COLO668 (cell line): Measurements from ENCODE around the gene STAMBPL1.

Source experiments
- DNase-seq: peaks from one replicate; lab custom pipeline; 2025; ENCODE audit not compliant: unreplicated experiment; lab: John Stamatoyannopoulos, UW

STAMBPL1 gene

DNA sequence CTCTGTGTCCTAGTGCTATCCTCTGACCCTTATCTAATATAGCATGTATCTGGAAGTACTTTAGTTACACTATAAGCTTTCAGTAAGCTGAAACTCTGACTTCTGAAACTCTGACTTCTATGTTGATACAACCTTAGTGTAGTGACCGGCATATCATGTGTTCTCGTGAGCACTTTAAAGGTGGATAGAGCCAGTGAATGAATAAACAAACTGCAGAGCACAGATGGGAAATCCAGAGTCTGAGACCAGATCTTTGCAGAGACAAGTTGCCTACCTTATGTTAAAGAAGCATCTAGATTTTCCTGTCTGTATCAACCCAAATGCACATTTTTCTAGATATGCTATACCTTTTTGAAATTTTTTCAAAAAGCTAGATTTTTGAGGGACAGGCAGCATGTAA lies 69.0 kb downstream of the STAMBPL1 start:
- DNase-seq = no peak

DNA sequence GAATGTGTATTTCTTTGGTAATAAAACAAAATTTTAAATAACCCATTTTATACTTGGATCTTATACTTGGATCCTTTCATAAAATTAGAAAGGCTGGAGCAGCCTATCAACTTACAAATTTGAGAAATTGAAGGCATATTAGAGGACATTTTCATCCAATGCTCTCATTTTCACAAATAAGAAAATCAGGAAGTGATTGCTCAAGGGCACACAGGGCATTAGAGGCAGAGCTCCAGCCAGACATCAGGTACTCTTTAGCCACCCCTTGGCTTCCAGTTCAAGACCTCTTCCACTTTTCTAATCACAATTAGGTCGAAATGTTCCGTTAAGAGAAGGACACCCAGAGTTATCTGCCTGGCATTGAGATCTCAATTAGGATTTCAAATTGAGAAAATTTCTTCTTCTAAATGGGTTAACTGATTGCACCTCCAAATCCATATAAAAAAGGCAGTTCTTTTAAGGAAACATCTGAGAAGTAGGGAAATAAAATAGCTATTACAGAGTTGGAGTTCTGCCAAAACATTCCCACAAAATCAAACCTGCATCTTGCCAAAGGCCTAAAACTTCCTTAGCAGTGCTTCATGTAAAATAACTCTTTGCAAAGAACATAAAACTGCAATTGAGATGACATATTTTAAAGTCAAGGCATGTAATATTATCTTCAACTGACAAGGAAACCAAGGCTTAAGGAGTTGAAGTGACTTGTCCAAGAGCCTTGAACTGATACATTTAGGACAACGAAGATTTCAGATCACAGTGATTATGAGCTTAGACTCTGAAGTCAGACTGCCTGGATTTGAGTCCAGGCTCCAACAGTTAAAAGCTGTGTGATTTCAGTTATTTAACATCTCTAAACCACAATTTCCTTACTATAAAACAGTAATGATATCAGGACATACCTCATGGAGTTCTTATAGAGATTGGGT lies 70.1 kb downstream of the STAMBPL1 start:
- DNase-seq = no peak

DNA sequence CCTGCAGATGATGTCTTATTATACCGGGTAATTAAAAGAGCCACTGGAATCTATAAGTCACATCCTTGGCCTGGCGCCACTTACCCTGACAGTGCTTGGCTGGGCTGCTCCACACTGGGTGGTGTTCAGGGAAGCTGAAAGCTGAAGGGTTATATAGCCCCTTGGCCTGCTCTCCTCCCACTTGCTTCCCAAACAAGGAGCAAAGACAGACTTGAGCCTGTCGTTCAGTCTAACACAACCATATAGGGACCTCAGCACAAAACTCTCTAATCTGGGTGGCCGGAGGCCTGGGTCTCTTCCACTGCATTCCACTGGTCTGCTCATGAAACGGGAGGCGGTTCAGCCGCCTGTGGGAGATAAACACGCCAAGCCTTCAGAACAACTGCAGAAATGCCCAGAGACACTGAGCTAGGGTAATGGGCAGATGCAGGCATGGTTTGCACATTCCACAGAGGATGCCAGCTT lies 72.6 kb downstream of the STAMBPL1 start, which contains the start of gene ACTA2:
TSS of gene ACTA2 (minus strand) at position 127 of the 465 bp plus-strand sequence. CDS start 3,843 bp downstream, outside the sequence.
- DNase-seq = no peak

DNA sequence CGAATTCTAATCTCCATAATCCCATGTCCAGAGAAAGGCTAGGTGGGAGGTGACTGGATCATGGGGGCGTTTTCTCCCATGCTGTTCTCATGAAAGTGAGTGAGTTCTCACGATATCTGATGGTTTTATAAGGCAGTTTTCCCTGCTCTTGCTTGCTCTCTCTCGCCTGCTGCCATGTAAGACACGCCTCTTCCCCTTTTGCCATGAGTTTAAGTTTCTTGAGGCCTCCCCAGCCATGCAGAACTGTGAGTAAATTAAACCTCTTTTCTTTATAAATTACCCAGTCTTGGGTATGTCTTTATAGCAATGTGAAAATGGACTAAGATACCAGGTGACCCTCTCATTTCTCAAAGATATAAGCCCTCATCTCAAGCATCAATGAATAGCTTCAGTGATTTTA lies 73.6 kb downstream of the STAMBPL1 start:
- DNase-seq = no peak

DNA sequence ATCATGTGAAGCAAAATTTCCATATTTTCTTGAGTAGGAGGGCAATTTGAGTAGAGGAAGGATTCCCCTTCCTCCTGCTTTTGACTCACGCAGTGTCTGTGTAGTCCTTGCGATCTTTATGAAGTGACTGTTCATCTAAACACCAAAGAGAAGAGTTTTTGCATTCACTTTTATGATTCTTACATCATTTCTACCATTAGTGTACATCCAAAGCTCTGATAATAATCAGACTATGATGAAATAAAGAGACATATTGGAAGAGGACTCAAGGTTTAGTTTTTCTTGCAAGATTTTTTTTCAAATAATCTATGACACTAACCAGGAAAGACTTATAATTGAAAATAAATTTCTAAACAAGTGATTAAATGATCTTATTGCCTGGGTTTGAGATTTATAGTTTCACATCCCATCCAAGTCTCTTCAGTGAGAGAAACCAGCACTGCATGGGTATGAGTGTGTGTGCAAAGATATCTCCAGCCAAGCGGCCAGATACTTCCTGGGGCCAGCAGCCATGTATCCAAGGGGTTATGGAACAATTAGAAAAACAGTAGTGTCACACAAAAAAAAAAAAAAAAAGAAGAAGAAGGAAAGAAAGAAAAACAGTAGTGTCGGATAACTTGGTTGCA lies 74.5 kb downstream of the STAMBPL1 start:
- DNase-seq = no peak

DNA sequence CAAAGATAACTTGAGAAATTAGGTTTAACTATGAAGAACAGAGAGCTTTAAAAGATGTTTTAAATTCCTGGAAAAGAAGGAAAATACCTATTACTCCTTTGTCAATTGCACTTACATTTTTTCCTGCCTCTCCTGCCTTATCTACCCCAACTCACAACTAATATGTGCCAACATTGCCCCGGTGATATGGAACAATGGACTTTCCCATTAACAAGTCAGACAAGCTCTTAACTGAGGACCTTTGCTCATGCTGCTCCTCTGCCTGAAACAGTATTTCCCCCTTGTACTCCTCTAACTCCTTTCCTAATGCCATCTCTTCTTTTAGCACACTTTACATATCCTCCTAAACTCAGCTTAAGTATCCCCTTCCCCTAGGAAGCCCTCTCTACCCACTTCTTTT lies 77.3 kb downstream of the STAMBPL1 start:
- DNase-seq = no peak

DNA sequence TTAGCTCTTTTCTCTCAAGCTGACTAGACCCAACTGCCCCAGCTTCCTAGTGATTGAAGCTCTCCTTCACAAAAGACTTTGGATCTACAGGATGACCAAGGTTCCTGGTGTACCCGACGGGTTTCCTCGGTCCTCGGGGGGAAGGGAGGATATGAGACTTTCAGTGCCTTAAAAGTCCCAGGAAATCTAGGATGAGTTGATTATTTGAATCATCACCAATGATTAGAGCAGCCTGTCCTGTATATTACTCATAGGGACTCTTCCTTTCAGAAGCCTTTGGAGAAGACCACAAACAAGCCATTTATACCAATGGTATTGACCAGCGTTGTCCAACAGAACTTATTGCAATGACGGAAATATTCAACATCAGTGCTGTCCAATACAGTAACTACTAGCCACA lies 78.7 kb downstream of the STAMBPL1 start:
- no peak for DNase-seq

DNA sequence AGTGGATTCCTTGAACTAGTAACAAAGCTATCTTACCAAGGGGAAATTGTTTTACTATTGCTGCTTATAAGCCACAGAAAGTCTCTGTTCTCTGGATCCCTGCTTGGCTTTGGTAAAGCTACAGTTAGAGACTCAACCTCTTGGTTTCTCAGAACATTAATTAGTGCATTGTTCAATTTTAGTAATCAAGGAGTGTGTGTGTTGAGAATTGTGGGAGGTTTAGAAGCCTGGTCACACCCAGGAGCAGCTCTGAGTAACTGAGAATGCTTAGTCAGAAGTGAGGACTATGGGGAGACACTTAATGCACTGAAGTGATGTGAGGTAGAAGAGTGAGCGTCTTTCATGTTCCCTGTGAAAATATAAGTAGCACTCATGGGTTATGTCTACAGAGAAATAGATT lies 80.8 kb downstream of the STAMBPL1 start:
- no peak for DNase-seq

DNA sequence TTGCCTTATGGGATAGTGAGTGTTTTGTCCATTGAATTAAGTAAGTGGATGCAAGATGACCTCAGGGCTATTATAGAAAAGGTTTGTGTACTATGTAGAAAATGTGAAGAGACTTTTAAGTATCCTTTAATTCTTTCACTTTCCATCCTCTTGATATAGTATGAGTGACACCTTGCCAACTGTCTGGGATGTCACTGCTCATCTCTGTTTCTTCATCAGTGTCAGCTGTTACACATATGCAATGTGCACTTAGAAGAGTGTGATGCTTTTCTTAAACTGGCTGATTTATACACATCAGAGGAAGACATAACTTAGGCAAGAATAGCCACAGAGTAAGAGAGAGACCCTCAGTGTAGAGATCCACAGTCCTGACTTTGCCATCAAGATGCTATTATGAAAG lies 81.2 kb downstream of the STAMBPL1 start:
- DNase-seq = no peak

DNA sequence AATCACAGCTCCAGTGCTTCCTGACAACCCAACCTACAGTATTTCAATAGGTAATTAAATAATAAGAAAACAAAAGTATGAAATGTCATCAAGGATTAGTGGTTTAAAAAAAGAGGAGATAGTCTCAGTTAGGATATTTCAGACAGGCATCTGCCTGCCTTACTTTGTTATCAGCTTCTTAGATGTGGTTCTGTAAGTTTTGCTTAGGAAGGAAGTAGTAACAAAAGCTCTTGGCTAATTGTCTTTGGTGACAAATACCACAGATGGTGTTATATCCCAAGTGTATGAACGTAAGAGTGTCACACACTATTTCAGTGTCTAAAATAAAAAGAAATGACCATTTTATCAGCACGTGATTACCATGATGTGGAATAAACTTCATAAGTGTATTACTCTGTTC lies 82.3 kb downstream of the STAMBPL1 start:
- DNase-seq = no peak

DNA sequence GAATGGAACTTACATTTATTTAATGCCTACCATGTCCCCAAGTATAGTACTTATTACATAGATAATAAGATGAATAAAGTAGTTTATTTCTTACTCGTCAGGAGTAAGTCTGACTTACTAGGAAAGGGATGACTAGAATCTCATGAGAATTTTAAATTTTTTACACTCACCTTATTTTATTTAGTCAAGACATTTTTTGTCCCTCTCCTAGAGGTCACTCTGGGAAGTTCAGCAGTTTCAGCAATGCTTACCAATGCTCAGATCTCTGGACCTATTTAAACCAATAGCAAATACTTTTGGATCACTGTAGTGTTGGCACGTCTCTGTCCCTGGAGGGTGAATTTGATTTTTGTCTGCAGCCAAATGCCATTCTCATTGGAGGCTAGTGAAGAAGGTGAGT lies 83.3 kb downstream of the STAMBPL1 start:
- no peak for DNase-seq

DNA sequence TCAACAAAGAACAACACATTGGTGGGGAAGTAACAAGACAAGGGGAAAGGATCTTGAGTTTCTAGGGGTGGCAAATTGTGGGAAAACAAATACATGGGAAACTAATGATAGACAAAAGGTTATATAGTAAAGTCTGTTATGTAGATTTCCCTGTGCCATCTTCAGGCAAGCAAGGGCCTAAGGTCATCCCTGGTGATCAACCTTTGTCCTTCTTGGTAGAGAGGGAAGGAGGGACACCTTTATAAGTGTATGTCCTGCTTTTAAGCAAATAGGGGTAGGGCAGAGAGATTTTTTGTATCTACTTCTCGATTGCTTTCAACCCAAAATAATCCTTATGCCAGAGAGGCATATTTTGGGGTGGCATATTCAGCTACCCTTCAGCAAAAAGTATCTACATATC lies 84.3 kb downstream of the STAMBPL1 start:
- no peak for DNase-seq

DNA sequence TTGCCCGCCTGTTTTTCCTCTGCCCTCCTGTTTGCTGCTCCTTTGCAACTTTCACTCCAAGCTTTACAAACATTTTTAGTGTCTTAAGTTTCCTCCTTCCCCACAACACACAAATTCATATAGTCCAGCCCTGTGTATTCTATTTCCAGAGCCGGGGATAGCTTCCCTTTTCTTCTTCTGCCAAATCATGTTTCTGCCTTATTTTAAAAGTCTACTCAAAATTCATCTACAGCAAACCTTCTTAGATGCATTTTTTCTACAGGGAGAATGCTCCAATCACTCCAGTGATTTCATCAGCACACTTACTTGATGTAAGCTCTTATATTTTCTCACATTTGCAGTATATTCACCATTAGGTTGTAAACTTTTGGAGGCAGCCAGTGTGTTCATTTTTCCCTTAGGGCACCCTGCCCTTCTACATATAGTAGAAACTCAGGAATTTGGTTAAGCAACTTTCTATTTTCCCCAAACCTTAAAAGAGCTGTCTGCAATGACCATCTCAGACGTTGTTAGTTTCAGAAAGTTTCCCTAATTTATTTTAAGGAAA lies 84.9 kb downstream of the STAMBPL1 start:
- DNase-seq = no peak

DNA sequence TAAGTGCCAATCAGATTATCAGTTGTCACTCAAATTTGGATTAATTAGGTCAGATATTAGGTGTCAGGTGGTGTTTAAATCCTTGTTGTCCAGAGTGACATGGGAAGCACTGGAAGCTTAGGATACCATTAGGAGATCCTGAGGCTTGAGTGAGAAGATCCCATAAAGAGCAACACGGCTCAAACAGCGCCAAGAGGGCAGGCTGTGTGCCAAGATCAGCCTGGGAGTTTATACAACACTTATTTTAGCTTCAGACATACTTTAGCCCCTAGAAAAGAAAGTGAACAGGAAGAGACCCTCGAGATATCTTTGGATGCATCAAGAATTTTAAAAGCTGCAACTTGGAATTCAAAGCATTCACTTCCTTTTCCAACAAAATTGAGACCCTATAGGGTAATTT lies 86.8 kb downstream of the STAMBPL1 start:
- no peak for DNase-seq

DNA sequence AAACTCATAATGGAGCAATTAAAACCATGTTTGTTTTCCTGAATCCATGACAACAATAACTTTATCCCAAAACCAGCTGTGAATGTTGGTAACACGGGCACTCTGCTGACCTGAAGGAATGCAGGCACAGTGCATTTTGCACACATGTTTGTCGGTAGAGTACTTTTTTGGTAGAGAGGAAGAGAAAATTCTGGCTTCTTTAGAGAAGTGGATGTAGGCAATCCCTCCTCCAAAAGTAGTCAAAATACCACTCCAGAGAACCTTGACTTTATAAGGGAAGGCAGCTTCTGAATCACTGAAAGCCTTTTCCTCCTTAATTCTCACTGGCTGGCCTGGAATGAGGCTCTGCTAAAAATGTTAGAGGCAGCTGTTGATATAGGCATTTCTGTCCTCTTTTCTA lies 88.3 kb downstream of the STAMBPL1 start:
- DNase-seq = no peak

DNA sequence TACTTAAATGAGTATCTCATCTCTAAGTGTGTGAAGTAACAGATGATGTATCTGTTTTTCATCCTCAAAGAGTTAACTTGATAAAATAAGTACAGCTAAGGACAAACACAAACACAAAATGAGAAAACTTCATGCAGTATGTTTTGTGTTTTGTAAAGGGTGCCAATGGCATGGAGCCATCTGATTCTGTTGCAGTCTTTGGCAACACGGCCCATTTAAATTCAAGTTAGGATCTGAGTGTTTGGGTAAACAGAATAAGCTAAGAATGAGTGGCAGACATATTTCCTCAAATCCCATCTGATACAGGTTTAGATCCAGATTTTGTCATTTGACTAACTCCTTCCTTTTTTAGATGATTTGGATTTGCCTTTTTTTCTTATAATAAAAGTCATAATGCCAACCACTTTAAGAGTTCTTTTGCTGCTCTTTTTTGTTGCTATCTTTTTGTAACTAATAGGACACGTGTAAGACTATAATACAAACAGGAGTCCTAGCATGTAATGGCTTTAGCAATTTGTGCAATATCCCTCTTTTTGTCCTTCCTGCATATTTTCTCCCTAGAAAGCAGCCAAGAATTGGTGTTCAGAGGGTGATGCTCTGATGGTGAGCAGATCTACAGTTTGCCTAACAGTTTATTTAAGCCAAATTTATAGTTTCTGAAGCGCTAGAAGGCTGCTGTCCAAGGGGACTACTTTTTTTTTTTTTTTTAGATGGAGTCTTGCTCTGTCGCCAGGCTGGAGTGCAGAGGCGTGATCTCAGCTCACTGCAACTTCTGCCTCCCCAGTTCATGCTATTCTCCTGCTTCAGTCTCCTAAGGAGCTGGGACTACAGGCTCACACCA lies 91.4 kb downstream of the STAMBPL1 start:
- no peak for DNase-seq
